HG03342 (cell line): ENCODE data around the gene NTN1.

ENCODE experiments used
- ATAC-seq: cut with Tn5 transposase; IDR thresholded peaks from one replicate; pipeline ENCODE4 v1.9.1; 2021; ENCODE audit warnings: mild to moderate bottlenecking, moderate library complexity; ENCODE audit not compliant: unreplicated experiment

NTN1 gene

DNA sequence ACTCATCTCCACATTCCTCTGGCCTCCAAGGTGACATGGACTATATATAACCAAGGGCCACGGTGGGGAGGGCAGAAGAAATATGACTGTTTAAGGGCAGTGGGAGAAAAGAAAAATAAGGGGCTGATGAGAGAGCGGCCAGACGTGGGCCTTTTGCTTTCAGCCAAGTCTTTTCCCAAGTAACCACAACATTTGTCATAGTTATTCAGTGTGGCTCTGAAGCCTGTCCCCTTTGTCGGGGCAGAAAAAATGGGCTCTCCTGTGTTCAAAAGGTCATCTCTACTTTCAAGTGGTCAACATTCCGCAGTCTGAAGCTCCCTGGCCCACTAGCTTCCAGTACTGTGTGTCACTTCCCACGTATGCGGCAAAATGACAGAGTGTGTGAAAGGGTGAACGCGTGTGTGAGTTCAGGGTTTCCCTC is 245.4 kb downstream of the NTN1 start:
- ATAC-seq: no peak

DNA sequence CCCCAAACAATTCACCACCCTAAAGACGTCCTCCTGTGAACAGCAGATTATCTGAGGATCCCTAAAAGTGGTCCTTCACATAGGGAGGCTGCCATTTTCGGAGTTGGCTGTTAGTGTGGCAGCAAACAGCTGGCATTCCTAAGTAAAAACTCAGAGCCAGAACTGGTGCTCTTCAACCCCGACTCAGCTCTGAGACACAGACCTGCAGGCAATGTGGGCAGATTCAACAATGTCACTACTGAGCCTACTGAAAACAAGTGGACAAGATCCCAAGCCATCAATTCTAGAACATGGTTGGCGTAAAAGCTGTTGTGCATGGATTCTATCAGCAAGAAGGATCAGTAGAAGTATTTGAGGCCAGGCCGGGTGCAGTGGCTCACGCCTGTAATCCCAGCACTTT is 247.2 kb downstream of the NTN1 start:
- ATAC-seq: no peak

DNA sequence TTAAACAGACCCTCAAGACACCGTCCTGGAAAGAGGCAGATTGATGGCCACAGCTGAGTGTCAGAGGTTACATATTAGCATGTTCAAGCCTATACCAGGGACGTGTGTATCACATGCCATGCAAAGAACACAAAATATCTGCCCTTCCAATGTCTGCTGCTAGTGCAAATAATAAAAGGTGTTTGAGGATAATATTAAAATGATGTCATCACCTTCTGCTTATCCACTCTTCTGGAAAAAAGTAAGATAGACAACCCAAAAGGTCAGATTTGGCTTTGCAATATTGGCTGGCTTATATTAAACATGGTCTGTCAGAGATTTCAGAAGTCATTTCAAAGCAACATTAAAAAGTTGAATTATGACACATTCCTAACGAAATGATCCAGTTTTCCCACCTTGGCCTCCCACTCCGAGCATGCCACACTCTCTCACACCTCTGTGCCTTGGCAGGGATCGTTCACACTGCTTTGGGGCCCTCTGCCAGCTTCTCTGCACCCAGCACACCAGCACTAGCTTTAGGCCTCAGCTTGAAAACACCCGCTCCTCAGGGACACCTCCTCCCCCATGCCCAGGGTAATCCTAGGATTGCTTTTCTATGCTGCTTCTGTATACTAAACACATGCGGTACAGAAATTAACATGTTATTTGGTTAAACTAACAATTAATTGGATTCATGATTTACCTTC is 248.2 kb downstream of the NTN1 start:
- no peak for ATAC-seq

DNA sequence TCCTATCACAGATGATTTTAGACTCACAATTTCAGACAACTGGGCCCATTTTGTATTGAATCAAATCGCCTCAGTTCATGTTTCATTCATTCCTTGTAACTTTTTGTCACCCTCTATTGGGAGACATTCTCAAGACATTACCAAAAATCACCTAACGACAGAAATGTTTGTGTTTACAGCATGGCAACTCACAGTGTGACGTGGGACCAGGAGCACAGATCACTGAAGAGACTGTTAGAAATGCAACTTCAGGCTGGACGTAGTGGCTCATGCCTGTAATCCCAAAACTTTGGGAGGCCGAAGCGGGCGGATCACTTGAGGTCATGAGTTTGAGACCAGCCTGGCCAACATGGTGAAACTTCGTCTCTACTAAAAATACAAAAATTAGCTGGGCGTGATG is 249.6 kb downstream of the NTN1 start:
- ATAC-seq: no peak

DNA sequence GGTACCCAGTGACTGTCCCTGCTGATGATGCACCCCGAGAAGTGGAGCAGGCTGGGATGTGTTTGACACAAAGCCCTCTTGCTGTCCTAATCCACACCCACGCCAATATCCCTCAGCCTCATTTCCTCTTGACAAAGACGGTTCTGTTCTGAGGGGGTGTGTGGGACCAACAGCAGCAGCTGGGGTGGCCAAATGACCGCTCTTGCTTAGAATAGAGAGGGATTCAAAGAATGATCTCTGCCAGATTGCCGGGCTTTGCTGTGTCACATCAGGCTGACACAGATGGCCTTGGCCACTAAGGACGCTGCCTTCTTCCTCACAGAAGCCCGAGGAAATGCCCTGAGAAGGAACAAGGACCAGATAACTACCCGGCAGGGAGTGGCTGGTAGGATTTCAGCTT is 250.7 kb downstream of the NTN1 start:
- ATAC-seq: no peak

DNA sequence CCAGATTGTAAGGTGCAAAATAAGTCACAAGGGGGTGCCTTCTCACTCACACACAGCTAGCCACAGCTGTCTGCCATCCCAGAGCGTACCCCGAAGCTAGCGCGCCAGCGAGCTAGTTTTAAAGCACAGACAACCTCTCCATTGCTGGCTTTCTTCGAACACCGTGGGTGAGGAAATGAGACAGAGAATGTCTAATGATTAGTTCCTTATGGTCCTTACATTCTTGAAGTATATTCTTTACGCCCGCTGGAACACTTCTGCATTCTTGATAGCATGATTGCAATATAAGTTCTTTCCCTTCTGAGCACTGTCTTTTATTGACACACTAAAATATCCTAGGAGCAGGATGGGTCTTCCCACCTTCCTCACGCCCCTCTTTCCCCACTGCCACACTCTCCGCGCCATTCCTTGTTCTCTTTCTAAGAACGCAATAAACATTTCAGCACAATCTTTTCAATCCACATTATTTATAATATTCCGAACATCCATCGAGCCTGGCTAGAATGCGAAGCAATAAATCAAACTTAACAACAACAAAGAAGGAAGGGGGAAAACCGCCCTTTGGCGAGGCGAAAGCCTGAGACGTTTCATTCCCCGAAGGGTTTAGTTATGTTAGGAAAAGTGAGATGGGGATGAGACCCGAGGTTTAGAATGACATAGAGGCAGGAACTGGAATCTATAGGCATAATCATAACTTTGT is 251.3 kb downstream of the NTN1 start:
- no peak for ATAC-seq

DNA sequence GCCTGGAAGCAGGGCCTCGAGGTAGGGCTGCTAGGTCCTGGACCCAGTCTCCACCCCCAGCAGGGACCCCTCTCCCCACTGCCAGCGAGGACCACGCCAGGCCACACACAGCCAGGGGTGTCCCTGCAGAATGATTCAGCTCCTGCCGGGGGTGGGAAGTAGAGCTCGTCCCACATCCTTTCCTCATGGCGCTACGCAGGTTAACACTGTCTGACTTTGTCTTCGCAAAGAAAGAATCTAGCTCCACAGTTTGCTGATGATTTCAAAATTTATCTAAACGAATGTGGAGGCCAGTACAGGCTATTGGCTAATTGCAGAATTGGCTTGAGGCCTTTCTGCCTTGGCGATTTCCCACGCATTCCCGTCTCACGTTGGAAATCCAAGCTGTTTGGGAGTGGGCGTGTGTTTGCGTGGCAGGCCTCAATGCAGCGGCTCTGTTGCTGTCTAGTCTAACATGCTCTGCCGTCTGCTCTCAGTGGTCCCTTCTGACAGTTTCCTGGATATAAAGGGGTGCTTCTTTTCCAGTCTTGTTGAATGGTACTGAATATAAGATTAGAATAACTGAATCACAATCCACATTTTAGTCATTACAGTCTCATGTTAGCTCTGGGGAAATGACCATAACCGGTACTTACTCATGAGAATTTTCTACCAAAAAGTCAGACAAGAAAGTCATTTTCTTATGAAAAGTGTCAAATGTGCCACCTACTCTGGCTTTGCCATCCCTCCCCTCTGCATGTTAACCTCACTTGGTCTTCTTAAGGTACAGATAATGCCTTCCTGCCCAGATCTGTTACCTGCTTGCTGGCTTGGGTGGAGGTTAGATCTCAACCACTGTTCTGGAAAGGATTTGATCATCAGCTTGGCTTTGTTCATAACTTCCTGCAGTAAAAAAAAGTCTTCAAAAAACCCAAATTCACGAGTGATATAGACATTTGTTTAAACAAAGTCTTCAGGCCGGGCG is 252.4 kb downstream of the NTN1 start:
- no peak for ATAC-seq

DNA sequence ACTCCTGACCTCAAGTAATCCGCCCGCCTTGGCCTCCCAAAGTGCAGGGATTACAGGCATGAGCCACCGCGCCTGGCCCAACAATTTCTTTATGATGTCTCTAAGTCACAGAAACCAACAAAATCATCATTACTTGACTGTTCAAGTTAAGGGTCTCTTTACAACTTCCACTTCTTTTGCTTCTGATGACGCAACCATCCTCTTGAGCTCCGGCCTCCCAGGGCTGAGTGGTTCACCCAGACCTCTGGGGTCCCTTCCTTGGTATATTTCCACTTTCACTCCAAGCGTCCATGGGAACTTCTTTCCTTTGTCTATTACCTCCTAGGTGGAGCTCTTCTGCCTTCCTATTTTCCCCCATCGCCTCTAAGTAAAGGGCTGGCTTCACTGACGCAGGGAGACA is 253.7 kb downstream of the NTN1 start:
- no peak for ATAC-seq

DNA sequence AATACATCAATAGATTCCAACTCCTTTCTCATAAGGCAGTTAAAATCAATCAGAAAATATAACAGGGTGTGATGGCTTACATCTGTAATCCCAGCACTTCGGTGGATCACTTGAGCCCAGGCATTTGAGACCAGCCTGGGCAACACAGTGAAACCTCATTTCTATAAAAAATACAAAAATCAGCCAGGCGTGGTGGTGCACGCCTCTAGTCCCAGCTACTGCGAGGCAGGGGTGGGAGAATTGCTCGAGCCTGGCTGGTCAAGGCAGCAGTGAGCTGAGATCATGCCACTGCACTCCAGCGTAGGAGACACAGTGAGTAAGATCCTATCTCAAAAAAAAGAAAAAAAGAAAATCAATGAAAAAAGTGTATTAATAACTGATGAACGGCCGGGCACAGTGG is 258.6 kb downstream of the NTN1 start:
- no peak for ATAC-seq

DNA sequence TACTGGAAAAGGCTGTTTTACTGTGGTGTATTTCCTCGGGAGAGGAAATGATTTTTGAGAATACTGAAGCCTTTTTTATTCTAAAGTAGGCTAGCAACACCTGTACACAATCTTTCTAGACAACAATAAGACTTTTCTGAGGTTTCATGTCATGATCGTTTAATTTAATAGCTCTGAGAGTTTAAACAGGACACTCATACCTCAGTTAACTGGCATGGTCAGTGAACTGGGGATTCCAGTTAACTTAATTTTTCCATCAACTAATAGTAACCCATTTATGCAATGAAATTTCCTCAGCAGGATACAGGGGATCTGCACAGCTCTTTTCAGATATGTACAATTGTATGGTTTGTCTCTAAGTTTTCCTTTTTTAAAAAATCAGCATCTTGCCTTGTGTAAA is 262.6 kb downstream of the NTN1 start:
- ATAC-seq: no peak

DNA sequence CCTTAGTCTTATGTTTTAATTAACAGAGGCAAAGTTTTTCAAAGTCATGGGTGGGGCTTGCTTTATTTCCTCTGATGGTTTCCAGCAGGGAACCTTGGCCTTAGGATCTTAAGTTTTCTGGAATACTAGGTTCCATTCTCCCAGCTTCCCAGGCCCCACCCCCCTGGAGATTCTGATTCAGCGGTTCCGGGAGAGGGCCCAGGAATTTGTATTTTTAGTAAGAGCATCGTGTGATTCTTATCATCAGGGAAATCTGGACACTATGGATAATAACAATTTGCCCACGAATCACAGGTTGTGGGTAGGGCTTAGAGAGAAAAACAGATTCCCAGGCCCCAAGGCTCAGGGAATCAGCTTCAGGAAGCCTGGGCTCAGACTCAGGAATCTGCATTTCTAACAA is 263.6 kb downstream of the NTN1 start:
- no peak for ATAC-seq

DNA sequence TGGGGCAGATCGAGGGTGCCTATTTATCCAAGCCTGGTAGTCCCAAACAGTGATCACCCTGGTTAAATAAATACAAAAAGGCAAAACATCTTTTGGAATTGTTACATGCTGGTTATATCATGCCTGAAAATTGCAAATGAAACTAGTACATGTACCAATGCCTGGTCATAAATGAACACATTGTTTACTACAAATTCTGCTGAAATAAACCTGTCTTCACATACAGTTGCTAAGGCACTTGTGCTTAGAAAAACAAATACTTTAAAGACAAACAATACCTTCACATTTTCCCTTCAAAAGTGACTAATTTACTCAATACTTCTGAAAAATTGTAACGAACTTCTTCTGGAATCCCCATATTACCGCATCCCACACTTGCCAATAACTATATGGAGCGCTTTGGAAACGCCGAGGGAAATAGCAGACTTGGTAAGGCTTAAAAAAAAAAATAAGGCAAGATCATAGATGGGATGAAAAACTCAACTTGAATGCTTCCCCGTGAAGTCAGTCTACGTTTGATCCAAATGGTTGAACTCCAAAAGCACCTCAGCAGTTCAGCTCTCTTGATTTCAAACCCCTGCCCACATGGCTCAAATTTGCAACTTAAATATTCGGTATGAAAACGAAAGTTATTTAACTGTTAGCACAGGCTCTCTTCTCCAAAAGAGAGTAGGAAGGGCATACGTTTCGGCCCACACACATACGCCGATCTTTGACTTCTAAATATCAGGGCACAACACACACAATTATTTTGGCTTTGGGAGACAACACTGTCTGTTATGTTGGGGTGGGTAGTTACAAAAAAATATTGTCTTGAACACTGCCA is 264.5 kb downstream of the NTN1 start:
- ATAC-seq: no peak

DNA sequence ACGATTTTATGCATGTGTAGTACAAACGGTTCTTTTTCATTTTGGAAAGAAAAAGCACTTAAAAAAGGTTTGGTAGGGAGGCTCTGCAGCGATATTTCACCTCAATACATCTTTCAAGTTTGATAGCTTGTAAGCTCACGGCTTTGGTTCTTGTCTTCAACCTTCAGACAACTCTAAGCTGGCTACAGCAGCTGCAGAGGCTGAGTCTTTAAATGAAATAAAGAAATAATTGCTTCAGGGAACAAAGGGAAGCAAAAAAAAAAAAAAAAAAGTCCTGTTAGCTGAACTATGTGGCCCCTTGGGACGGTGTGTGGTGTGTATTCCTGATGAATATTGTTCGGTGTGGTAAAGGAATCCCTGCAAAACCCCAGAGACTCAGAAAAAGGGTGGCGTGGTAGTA is 265.1 kb downstream of the NTN1 start:
- no peak for ATAC-seq

DNA sequence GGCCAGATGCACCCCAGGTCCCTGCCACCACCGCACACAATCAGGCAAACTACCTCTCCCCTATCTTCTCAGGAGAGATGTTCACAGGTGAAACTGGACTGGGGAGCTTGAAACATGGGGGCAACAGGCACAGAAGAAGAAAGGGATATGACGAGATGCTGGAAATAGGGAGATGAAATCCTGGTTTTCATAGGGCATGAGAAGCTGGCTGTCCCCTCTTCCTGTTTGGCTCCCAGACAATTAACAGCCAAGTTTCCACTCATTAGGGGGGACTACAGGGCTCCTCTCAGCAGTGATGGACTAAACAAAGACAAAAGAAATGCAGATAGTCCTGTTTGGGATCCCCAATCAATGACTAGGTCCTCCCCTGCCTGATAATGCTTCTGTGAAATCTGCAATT is 266.0 kb downstream of the NTN1 start:
- no peak for ATAC-seq

DNA sequence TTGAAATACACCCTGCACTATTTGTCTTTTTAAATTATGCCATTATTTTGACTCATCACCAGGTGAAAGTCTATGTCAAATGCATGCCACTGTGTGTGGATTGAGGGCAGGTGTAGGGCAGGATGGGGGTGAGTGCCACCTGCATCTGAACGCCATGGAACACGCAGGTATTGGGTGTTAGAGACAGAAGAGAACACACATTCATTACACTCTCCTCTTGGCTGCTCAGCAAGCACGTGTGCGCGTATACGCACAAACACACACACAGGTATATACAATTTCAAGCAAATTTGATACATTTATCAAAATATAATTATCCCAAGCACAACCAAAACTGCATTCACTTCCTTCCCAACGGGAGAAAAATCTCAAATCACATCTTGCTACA is 268.9 kb downstream of the NTN1 start:
- no peak for ATAC-seq

DNA sequence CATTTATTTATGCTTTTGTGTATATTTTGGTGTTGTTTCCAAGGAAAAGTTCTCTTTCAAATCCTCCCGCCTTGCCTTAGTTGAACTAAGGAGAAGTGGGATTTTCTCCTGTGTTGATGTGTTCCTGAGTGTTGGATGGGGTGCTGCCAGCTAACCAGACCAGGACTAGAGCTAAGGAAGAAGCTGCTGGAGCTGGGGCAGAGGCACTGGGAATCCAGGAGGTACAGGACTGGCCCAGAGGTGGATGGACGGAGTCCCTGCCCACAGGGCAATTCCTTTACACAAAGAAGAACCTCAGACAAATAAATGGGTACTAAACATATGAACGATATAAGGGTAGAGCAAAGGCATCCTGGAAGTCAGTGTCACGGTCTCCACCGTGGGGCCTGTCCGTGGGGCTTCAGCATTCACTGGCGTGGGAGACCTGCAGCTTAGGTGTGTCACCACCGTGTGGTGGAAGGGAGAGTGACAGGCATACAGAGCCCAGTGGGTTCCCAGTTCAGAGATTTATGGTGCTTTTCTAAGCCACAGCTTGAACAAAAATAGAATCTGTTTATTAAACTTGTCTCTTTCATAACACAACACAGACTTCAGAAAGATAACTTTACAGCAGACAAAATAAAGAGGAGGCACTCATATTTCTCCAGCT is 270.7 kb downstream of the NTN1 start:
- peak; percentile 46 for ATAC-seq

DNA sequence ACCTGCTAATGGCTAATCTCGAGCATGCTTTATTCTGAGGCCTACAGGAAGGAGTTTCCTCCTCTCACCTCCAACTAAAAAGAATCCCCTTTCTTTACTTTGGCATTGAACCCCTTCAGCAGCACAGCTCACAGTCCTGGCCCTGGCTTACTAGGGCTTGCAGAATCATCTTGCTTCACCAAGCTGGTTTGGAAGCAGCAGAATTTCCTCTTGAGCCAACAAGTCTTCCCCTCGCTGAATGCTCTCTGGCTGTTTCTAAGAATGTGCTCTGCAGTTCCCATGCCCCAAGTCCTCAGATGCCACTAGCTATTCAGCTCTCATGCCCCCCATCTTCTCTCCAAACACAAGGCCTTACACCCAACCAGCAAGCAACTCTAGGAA is 271.2 kb downstream of the NTN1 start:
- no peak for ATAC-seq
